Mesenteric fat pad (tissue), 1 donor: Measurements from ENCODE around the gene ETS2. TPM values are rescaled to one million over a fixed set of nuclear protein-coding genes. Genes with fewer than 3 reads are reported as not detected.
"Not testable (repeated sequence)": the region's sequence is repeated elsewhere in the genome, so short reads cannot be mapped to it uniquely, and the experiment has no call there.

ENCODE experiments used
- DNase-seq: peaks from one replicate; pipeline ENCODE4 v3.0.0-alpha.2; 2020; ENCODE audit warnings: low spot score
- total RNA-seq: library from RNA; stranded (reverse); fragmentation: NEBNext Ultra II Directional; extraction: Animal tissue kit (Norgen Biotek cat#: 25700); gene quantifications from one replicate; pipeline ENCODE4 v1.2.1, GENCODE V29; 2021
- donor health status: DM: yes; HTN: yes; CAD: no.

ETS2 gene
- total RNA-seq, 1 donor from 2014 or later: 110 TPM

DNA sequence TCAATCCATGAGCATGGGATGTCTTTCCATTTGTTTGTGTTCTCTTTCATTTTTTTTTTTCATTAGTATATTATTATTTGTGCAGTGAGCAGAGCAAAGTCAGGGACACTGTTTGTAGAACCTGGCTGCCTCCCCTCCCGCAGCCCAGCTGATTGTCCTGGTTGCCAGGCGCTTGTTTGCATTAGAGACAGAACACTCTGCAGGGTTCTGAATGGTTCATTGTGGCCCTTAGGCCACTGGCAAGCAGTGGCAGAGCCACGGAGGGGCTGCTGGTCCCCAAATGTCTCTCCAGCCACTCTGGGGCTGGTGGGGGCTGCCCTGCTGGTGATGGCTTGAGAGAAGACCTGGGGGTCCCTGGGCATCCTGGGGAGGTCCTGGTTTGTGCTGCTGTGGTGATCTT lies 29.0 kb downstream of the ETS2 start:
- no peak for DNase-seq

DNA sequence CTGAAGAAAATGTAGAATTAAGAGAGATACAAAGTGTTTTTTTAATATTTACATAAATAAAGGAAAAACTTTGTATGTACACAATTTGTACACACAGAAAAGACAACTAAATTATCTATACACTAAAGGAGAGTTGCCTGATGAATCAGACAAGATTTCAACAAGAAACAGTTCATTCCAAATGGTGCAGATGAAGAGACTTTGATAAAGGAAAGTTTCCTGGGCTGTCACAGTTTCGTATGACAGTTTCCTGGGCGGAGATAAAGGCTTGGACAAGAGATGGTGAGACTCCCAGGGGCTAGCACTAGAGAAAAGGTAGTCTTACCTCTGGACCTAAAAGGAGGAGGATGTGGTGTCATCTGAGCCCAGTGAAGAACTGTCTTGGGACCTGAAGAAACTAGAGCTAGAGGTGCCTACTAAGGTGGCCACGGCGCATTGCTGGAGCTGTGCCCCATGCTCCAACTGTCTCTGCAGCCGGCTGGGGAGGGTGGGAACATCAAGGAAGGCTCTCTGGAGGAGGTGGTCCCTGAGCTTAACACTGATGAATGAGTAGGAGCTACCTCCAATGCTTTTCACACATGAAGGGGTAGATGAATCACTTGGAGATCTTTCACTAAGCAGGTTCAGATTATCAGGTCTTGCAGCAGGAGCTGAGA lies 32.2 kb downstream of the ETS2 start:
- no peak for DNase-seq

DNA sequence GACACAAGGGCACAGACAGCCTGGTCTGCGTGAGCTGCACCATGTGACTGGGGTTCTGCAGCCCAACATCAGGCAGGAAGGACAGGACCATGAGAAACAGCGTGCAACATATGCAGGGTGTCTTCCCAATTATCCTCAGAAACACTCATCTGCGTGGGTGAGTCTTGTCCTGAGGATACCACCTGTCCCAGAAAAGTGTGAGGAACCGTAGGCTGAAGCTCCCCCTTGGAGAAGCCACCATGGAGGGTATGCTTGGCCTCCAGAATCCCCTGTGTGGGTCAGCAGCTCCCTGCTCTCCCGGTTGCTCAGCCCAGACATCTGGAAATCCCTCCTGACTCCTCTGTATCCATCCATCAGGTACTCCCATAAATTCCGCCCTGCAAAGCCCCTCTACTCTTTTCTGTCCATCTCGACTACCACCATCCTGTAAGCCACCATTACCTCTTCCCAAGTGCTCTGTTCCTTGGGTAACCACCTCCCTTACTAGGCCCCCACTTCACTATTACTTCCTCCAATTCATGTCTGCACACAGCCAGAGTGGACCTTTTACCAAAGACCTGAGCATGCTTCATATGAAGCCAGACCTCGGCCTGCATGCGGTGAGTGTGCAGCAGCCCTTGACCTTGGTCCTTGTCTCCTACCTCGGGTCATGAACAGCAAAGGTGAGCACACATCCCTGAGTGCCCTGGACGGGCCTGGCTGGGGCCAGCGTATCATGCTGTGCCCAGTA lies 33.0 kb downstream of the ETS2 start:
- DNase-seq: no peak

DNA sequence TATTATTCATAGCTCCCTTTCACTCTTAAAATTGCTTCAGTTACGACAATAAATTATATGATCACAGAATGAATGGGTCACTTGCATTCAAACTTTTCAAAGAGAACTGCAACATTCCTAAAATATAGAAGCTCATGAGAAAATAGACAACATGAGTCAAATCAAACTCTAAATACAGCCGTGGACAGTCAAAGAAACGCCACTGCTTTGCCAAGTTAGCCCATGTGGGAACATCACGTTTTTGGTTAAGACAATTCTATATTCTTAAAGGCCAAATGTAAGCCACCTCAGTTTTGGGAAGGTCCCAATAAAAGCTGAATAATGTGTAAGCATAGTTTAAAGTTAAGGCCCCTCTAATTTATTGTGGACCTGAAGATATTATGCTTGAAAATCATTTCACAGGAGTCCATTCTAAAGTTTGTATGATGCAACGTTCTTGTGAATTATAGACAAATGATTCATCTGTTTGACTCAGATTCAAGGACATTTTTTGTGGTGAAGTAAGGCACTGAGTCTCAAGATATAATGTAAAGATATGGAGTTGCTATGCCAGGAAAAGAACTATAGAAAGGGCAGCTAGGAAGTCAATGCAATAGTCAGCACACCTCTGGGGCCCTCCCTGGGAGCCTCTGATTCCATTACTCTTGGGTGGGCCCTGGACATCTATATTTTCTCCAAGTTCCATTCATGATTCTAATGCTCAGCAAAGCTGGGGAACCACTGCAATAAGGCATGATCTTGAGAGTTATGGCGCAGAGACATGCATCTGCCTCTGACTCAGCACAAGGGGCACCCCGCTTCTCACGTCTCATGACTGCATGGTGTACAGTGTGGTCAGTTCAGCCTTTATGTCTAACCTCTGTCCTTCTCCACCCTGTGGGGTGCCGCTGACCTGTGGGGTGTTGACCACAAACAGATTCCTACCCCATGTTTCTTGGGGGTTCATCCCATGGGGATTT lies 33.9 kb downstream of the ETS2 start:
- no peak for DNase-seq

DNA sequence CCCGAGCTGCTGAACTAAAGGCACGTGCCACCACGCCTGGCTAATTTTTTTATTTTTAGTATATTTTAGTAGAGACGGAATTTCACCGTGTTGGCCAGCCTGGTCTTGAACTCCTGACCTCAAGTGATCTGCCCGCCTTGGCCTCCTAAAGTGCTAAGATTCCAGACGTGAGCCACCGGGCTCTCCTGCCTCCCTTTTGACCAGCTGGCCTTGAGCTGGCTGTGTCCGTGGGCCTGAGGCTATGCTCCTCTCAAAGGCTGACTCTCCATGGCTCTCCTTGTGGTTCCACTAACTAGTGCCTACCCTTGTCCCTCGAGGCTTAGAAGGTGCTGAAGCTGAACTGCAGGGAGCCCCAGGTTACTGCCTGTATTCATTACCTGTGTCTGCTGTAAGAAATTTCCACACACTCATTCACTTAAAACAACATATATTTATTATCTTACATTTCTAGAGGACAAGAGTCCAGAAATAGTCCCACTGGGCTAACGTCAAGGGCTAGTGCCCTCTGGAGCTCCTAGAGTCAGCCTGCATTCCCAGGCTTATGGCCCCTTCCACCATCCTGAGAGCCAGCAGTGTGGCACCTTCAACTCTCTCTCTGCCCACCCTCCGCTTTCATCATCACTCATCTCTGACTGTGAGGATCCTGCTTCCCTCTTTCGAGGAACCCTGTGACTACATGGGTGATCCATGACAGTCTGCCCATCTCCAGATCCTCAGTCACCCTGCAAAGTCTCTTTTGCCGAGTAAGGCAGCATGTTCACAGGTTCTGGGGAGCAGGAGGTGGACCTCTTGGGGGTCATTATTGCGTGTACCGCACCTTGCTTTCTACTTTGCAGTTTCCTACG lies 34.9 kb downstream of the ETS2 start:
- no peak for DNase-seq

DNA sequence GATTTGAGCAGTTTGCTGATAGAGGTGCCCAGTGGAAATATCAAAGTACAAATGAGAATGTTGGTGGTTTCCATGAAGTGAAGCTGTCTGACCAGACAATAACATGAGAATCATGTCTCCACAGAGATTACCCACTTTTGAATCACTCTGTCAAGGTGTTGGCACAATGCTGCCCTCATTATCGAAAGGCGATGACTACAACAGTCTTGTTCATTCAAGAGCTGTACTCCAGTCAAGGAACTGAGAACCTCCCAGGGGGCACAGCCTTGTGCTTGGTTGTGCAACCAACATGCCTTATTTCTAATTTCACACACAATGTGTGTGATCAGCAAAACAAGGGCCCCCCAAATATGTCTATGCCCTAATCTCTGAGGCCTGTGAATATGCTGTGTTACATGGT lies 35.7 kb downstream of the ETS2 start:
- DNase-seq: no peak

DNA sequence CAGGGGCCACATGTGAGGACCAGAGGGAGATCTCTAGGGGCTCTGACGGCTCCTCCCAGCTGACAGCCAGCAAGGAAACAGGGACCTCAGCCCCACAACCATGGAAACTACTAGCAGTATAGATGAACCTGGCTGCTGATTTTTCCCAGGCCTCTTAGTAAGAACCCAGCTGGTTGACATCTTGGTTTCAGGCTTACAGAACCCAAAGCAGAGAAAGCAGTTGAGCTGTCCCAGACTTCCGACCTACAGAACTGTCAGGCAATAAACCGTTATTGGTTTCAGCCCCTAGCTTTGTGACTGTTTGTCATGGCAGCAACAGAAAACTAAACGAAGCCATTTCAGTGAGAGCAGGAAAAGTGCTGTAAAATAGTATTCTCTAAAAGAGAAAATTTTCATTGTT lies 36.4 kb downstream of the ETS2 start:
- DNase-seq: no peak

DNA sequence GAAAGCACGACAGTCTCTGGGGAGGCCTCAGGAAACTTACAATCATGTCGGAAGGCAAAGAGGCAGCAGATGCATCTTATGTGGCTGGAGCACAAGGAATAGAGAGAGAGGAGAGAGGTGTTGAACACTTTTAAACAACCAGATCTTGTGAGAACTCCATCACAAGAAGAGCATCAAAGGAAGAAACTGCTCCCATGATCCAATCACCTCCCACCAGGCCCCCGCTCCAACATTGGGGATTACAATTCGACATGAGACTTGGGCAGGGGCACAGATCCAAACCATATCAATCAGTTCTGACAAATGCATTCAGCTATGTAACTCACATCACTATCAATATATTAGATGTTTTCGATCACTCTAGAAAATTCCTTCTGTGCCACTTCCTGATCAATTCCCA lies 37.6 kb downstream of the ETS2 start:
- no peak for DNase-seq

DNA sequence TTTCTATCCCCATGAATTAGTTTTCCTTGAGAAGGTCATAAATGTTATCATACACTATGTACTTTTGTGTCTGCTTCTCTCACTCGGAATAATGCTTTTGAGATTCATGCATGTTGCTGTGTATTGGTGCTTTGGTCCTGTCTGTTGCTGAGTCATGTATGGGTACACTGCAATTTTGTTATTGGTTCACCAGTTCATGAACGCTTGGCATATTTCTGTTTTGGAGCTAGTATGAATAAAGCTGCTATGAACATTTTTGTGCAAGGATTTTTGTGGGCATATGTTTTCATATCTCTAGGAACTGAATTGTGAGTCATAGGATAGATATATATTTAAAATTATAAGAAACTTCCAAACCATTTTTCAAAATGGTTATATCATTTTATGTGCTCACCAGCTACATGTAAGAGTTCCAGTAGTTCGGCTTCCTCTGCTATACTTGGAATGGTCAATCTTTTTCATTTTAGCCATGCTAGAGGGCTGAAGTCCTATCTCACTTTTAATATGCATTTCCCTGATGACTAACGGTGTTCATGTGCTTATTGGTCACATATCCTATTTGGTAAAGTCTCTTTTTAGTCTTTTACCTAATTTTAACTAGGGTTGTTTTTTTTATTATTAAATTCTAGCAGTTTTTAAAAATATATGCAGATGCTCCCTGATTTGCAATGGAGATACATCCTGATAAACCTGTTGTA lies 38.2 kb downstream of the ETS2 start:
- no peak for DNase-seq

DNA sequence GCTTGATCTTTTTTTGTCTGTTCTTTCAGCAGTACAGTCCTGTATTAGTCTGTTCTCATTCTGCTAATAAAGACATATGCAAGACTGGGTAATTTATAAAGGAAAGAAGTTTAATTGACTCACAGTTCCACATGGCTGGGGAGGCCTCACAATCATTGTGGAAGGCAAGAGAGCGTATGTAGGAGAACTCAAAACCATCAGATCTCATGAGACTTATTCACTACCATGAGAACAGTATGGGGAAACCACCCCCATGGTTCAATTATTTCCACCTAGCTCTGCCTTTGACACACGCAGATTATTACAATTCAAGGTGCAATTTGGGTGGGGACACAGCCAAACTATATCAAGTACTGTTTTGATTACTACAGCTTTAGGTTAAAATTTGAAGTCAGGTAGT lies 39.6 kb downstream of the ETS2 start:
- not testable (repeated sequence) for DNase-seq

DNA sequence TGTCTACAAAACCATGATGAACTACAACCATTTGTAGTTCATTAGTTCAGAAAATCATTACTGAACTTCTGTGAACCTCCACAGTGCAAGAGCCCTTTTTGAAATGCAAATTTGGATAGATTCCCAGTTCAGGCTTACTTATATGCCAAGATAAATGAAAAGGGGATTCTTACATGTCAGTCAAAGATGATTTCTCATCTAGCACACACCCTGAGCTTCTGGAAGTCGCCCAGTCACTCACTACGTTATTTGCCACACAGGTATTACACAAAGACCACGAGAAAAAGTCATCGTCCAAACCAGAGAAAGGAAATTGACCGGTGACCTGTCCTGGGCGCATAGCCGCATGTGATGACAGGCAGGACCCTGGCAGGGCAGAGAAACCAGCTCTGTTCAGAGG lies 41.8 kb downstream of the ETS2 start:
- no peak for DNase-seq

DNA sequence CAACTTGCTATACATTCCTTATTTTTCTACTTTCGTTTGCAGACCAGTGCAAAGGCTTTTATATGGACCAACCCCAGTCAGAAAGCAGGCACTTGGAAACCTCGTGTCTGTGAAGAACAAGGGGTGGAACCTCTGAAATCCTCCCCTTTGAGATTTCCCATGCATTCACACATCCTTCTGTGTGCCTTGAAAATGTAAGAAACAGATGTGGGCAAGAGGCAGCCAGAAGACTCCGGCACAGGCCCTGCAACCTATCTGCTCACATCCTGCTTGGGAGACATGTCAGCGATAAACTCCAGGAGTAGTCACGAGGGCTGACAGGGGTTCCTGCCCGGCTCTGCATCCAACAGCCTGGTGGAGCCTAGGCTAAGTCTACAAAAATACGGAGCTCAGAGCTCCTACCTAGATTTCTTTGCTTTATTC lies 42.5 kb downstream of the ETS2 start:
- DNase-seq: no peak

DNA sequence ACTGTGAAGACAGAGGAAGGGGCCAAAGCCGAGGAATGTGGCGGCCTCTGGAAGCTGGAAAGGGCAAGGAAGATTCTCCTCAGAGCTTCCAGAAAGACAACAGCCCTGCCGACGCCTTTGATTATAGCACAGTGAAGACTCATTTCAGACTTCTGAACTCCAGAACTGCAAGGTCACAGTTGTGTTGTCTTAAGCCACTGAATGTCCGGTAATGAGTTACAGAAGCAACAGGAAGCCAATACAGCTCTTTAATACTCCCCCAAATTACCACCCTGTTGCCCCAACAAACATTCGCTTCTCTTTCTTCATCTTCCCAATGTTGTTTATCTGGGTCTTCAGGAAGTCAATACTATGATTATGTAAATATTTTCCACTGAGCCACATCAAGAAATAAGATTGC lies 44.0 kb downstream of the ETS2 start:
- no peak for DNase-seq

DNA sequence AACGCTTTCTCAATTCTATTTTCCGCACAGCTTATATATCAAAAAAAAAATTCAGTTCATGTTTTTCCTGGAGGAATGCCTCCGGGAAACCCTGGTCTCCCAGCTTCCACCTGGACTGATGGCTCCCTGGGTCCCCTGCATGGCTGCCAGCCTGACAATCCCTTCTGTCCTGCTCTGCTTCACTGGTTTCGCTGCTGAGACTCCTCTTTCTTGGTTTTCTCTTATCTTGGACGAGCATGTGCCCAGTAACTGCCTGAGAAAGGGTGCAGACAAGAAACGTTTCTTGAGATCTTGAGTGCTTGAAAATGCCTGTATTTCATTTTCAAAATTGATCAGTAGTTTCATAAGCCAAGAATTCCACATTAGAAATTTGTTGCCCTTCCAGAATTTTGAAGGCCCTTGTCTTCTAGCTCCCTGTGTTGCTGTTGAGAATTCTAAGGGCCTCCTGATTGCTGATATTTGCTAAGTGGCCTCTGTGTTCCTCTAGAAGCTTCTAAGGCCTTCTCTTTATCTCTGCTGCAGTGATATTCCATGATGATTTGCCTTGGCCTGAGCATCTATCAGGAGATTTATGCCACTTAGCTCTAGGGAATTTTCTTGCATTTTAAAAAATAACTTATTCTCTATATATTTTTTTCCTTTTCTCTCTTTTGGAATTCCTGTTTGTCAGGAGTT lies 44.7 kb downstream of the ETS2 start:
- DNase-seq: no peak

DNA sequence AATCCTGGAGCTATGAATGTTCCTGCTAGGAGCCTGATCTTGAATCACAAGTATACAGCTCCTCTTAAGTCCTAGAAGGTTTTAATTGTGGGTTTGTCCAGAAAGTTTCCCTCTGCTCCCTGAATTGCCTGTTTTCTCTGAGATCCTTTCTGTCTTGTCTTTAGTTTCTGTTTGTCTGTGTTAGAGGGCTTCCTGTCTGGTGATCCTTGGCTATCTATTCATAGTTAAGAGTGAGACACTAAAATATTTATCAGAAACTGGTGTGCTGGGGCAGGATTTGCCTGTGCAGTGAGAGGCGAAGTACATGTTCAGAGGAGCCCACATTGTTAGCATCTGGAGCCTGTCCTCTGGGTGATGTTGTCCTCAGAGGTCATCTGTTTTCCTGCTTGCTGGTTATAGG lies 45.4 kb downstream of the ETS2 start:
- no peak for DNase-seq

DNA sequence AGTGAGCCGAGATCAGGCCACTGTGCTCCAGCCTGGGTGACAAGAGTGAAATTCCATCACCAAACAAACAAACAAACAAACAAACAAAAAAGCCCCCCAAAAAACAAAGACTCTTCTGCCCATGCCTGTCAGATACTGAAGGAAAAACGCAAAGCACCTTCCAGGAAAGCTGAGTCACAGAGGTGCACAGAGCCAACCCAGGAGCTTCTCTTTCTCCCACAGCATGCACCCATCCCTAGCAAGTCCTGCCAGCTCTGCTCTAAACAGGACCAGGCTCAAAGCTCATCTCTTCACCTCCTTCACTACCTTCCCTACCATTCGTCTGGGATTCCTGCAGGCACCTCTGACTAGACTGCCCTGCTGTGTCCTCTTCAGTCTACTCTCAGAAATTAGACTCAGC lies 46.5 kb downstream of the ETS2 start:
- no peak for DNase-seq

DNA sequence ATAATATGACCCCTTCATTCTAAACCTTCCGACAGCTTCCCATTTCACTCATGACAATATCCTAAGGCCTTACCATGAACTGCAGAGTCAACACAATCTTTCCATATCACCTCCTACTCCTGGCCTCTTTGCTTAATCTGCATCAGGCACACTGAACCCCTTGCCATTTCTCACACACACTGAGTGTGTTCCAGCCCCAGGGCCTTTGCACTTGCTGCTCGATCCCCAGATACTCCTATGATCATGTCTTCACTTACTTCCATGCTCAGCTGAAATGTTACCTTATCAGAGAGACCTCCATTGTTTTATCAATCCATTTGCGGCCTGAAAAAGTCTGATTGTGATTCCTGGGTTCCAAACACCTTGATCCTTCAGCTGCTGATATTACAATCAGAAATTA lies 47.0 kb downstream of the ETS2 start:
- DNase-seq: no peak

DNA sequence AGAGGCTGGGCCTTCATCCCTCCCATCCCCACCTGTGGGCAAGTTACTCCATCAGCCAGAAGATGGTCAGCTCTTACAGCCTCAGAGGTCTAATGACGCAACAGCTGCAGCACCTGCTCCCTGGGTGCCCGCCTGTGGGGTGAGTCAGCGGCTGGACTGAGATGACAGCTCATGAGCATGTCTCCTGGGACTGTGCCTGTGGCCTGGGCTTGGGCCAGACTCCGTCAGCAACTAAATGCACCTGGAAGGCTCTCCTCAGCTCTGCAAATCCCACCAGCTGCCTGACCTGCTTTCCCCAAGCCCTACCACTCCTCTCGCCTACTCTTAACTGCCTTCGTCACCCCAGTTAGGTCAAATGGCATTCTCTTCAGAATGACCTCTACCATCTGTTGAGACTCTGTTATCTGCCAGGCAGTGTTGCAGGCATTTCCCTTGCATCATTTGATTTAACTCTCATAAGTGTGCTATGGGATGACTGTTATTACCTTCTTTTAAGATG lies 47.7 kb downstream of the ETS2 start:
- DNase-seq: no peak

DNA sequence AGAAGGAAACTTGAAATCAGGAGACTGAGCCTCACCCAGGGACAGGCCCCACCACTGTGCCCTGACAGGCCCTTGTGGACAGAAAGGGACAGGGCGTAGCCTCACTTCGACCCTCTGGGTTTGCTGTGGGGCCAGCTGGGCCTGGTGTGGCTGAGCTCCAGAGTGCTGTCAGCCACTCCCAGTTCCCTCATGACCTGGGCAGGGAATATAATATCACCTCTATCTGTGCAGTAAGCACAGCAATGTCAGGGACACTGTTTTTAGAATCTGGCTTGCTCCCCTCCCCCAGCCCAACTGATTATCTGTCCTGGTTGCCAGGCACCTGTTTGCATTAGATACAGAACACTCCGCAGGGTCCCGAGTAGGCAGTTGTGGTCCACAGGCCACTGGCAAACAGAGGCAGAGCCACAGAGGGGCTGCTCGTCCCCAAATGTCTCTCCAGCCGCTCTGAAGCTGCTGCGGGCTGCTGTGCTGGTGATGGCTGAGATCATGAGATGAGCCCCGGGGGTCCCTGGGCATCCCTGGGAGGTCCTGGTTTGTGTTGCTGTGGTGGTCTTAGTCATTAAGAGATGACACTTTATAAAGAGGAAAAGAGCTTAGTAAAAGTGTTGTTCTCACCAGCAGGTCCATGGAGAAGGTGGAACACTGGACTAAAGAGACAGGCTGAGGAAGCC lies 51.6 kb downstream of the ETS2 start:
- DNase-seq: no peak
